GM21367 (cell line): ENCODE data around the gene SOX2.

Source experiments
- ATAC-seq: cut with Tn5 transposase; IDR thresholded peaks from one replicate; pipeline ENCODE4 v1.9.1; 2021; ENCODE audit not compliant: unreplicated experiment

The SOX2 gene

GRCh38 chr3:181722156-181722555, 10.4 kb downstream of the SOX2 start:
- ATAC-seq: no peak

GRCh38 chr3:181722766-181723425, 11.2 kb downstream of the SOX2 start:
- no peak for ATAC-seq

DNA sequence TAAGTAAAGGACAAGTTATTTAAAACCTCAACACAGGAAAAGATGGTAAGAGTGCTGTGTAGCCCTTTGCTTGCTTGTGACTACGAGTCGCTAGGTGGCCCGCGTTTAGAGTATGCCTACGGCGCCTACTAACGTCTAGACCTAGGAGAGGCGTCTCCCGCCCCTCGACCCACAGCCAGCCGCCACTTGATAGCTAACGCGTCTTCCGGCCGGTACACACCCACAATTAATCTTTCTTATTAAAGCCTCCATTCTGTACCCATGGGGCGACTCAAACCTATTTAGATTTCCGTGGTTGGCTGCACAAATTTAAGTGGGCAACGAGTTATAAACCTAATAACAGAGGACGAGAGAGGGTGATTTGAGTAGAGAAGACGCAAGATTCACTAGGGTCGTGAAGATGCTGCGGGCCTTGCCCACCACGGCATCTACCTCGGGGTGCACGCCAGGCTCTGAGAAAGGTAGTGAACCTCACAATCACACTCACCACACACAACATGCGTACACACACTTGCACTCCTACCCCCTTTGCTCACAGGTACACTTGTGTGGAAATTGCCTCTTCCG, 12.0 kb downstream of the SOX2 start:
- ATAC-seq: no peak

GRCh38 chr3:181724192-181724965, 12.7 kb downstream of the SOX2 start:
- ATAC-seq: no peak

DNA sequence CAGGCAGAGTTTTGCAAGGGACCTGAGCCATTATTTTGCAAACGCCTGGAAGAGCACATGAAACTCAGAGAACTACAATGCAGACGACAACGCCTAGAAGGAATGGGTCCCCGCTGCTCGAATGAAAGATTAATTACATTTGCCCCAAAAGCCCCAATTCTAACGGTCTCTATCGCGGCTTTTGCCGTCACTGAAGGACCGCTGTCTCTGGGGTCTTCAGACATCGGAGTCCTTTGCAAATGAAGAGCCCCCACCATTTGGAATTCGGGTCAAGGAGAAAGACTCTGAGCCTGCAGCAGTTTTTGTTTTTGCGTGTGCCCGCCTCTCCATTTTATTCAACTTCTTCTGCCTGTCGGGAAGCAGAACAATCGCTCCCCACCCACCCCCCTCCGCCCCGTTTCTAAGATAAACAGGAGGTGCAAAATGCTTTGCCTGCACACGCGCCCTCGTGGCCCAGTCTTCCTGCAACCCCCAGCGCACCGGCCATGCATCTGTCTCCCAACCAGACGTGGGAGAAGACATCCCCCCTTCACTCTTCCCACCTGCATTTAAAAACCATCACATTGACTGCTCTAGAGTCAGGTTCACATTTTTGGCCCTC, 13.5 kb downstream of the SOX2 start:
- no peak for ATAC-seq

- ATAC-seq: no peak
These were observed 14.1 kb downstream of the SOX2 start for GRCh38 chr3:181725830-181726229.

- ATAC-seq: no peak
These were observed 14.9 kb downstream of the SOX2 start for GRCh38 chr3:181726351-181727330.

- no peak for ATAC-seq
These were observed 15.8 kb downstream of the SOX2 start for GRCh38 chr3:181727341-181728032.

DNA sequence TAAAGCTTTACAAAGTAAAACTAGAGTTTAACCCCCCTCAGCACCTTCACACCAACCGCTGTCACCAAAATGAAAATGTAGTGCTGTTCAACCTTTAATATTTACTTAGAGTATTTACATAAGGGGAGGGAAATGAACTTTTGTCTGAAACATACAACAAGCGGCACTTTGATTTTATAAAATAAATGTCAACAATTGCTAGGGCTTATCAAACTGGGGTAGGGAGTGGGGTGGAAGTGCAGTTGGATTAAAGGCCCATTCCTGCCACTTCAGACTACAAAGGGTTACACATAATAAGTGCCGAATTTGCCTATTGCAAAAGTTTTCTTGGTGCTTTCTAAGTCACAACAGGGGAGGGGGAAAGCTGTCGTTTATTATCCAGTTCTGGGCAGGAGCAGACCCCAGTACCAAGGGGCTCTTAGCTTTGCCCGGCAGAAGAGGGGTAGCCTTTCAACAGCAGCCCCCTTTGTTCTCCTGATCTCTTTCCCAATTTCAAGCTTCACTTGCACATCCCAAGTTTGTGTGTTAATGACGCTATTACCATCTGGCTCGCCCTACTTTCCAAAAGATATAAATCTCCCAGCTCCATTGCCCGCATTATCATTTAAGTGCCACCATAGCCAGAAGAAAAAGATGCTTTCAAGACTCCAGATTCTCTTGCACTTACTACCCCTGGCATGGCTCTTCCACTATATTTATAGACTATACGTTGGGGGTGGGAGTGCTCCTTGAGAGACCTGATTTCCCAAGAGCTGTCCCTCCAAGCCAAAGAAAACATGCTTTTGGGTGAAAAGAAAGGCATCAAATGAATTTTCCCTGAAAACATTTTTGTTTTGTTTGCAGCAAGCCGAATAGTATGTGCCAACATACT, 17.0 kb downstream of the SOX2 start:
- no peak for ATAC-seq

- no peak for ATAC-seq
These were observed 17.7 kb downstream of the SOX2 start for GRCh38 chr3:181729341-181729869.

GRCh38 chr3:181730316-181730715, 18.6 kb downstream of the SOX2 start:
- ATAC-seq: no peak

GRCh38 chr3:181730934-181731333, 19.2 kb downstream of the SOX2 start:
- ATAC-seq: no peak

DNA sequence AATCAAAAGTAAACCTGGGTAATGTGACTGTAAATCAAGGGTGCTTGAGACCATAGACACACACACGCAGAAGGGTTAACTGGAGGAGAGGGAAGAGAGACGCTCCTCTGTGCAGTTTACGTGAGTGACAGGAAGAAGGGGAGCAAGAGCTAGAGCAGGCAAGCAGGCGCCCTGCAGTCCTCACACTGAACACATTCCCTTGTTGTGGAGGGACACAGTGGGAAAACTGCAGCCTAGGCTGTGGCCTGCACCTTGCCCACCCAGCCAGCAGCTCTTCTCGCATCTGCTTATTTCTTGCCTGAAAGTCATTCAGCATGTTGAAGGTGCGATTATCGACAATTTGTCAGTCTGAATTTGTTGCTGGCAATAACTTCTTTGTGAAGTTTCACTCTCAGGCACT, 24.2 kb downstream of the SOX2 start:
- ATAC-seq: no peak

DNA sequence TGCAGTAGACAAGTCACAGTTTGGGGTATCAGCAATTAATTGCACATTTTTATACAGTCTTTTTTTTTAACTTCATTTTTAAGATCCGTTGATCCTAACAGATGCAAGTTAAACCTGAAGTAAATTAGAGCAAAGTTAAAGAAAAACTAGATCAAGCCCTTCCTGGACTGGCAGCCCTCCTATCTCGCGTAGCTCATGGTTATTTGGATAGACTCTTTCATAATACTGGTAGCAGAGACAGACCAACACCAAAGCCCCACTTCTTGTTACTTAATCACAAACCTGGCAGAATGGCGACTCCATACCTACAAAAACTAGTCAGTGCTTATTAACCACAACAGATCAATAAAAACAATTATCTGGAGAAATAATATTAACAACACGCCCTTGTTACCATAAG, 26.8 kb downstream of the SOX2 start:
- no peak for ATAC-seq

- no peak for ATAC-seq
These were observed 27.9 kb downstream of the SOX2 start for GRCh38 chr3:181739628-181740027.

- ATAC-seq: no peak
These were observed 29.7 kb downstream of the SOX2 start for GRCh38 chr3:181741417-181741816.

- no peak for ATAC-seq
These were observed 40.5 kb downstream of the SOX2 start for GRCh38 chr3:181752202-181752671.

DNA sequence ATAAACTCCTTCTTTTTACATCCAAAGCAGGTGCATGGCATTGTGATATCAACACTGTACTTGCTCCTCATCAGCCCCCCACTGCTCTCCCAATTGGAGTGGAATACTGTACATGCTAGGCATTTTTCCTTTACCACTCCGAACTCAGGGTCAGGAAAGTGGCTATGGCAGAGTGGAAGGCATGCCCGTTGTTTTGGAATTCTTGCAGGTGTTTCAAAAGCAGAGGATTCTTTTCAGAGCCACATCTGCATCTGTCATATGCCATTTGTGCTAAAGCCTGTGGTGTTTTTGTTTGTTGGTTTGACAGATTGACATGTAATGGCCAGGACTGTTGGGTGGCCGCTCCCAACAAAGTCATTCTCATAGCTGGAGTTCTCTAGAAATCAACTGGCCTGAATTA, 41.7 kb downstream of the SOX2 start:
- ATAC-seq: no peak

DNA sequence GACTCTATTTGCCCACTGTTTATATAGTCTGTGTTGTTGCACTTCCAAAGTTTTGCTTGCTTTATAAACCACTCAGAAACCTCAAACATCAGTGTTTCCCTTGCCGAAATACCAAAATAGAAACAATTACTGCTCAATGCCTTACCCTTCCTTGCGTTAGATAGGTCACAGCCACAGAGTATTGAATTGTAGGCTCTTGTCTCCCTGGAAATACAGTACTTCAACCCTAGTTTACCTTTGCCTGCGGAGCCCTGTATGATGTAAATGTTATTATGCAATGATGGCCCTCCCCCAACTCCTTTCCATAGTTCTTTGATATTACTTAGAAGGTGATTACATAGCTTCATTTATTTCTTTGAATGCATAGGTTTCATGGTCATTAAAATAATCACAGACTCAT, 44.2 kb downstream of the SOX2 start:
- ATAC-seq: no peak
